Smooth muscle cell (in vitro differentiated cells): ENCODE data around the gene SPARC. TPM values are rescaled to one million over a fixed set of nuclear protein-coding genes. Genes with fewer than 3 reads are reported as not detected.
A peak's percentile ranks its signal among the peaks of the same experiment; 100 is the strongest.
"Not testable (repeated sequence)": the region's sequence is repeated elsewhere in the genome, so short reads cannot be mapped to it uniquely, and the experiment has no call there.

Source experiments
- DNase-seq: peaks from one replicate; lab custom pipeline; 2025; ENCODE audit not compliant: unreplicated experiment; lab: John Stamatoyannopoulos, UW
- H2AFZ ChIP-seq: fragments of 200-600 bp; sonication (generic); 2 replicates; pipeline ENCODE4 v1.6.0; 2016; ENCODE audit warnings: antibody characterized with exemption, low read depth, mild to moderate bottlenecking
- H3F3A ChIP-seq: fragments of 200-600 bp; sonication (generic); 2 replicates; pipeline ENCODE4 v1.6.0; 2017; ENCODE audit warnings: antibody characterized with exemption, low read depth
- H3K27ac ChIP-seq: fragments of 200-600 bp; sonication (generic); 2 replicates; pipeline ENCODE4 v1.5.1; 2016; ENCODE audit warnings: low read depth, mild to moderate bottlenecking
- H3K27me3 ChIP-seq: fragments of 200-600 bp; sonication (generic); 2 replicates; pipeline ENCODE4 v1.6.1; 2016; ENCODE audit warnings: low read depth, mild to moderate bottlenecking
- H3K36me3 ChIP-seq: fragments of 200-600 bp; sonication (generic); 2 replicates; pipeline ENCODE4 v1.5.1; 2016; ENCODE audit warnings: low read depth
- H3K4me1 ChIP-seq: fragments of 200-600 bp; sonication (generic); 2 replicates; pipeline ENCODE4 v1.5.1; 2016; ENCODE audit warnings: low read depth
- H3K4me2 ChIP-seq: fragments of 200-600 bp; sonication (generic); 2 replicates; pipeline ENCODE4 v1.6.0; 2016; ENCODE audit warnings: mild to moderate bottlenecking
- H3K4me3 ChIP-seq: fragments of 200-600 bp; sonication (generic); 2 replicates; pipeline ENCODE4 v1.5.1; 2016; ENCODE audit warnings: mild to moderate bottlenecking
- H3K79me2 ChIP-seq: fragments of 200-600 bp; sonication (generic); 2 replicates; pipeline ENCODE4 v1.6.0; 2016; ENCODE audit warnings: low read depth, mild to moderate bottlenecking
- H3K9ac ChIP-seq: fragments of 200-600 bp; sonication (generic); 2 replicates; pipeline ENCODE4 v1.6.0; 2016; ENCODE audit warnings: low read depth
- H3K9me3 ChIP-seq: fragments of 200-600 bp; sonication (generic); replicated peaks from 2 replicates; pipeline ENCODE4 v1.5.1; 2016; ENCODE audit warnings: low read depth
- H4K20me1 ChIP-seq: fragments of 200-600 bp; sonication (generic); 2 replicates; pipeline ENCODE4 v1.6.0; 2016; ENCODE audit warnings: low read depth
- WGBS: methylation state at CpG from one replicate; pipeline ENCODE4 v1.1.7; 2016; ENCODE audit warnings: low lambda C conversion rate; 5-methylcytosine and 5-hydroxymethylcytosine counted together
- polyA plus RNA-seq: library from polyadenylated mRNA; unstranded; fragments of >200 nt; fragmentation: Nextera tagmentation; extraction: Ambion mirVana; gene quantifications from 2 replicates; pipeline ENCODE4 v1.2.1, GENCODE V29; 2016
- total RNA-seq: library from RNA; depleted of rRNA; stranded (reverse); fragments of >200 nt; gene quantifications from 2 replicates; pipeline ENCODE4 v1.2.3, GENCODE V29; 2014
- TF ChIP-seq, protein P1 (sequence below): fragments of 200-600 bp; sonication (generic); IDR thresholded peaks from 2 replicates; pipeline ENCODE4 v1.5.1; 2017; ENCODE audit warnings: borderline replicate concordance, mild to moderate bottlenecking, antibody characterized with exemption; ENCODE audit not compliant: insufficient read depth, poor library complexity, severe bottlenecking

The SPARC gene
- total and polyA plus RNA-seq, 2 experiments from 2014 or later: 7,113 to 19,518 TPM

DNA sequence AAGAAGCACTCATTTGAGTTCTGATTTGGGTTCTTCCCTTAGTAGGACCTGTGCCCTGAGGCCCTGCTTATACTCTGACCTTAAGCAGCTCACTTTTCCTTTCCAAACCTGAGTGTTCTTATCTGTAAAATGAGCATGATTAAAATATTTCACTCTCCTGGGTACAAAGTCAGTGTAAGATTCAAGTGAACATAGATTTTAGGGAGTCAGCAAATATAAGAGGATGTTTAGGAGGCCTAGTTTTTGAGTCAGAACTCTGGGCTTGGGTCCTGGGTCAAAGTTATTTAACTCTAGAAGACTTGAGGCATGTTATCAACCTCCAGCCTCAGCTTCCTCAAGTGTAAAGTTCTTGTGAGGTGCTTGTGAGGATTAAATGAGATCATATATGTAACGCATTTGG is 8.7 kb upstream of the SPARC start:
- TF ChIP-seq, protein P1, sequence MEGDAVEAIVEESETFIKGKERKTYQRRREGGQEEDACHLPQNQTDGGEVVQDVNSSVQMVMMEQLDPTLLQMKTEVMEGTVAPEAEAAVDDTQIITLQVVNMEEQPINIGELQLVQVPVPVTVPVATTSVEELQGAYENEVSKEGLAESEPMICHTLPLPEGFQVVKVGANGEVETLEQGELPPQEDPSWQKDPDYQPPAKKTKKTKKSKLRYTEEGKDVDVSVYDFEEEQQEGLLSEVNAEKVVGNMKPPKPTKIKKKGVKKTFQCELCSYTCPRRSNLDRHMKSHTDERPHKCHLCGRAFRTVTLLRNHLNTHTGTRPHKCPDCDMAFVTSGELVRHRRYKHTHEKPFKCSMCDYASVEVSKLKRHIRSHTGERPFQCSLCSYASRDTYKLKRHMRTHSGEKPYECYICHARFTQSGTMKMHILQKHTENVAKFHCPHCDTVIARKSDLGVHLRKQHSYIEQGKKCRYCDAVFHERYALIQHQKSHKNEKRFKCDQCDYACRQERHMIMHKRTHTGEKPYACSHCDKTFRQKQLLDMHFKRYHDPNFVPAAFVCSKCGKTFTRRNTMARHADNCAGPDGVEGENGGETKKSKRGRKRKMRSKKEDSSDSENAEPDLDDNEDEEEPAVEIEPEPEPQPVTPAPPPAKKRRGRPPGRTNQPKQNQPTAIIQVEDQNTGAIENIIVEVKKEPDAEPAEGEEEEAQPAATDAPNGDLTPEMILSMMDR: no peak
- Histone ChIP-seq H3K9ac (peak overlapping the region; percentile 85), H3K27ac (peak overlapping the region; percentile 100), H4K20me1 (no peaks in the 10 kb centered on the region), H2AFZ (peak overlapping the region; percentile 62), H3K4me2 (peak overlapping the region; percentile 65), H3K4me3 (no peak overlapping the region), H3K27me3 (no peaks in the 10 kb centered on the region), H3K36me3 (no peaks in the 10 kb centered on the region), H3K4me1 (peaks cover 27% of the 10 kb centered on the region), H3F3A (peaks cover 45% of the 10 kb centered on the region), H3K79me2 (no peaks in the 10 kb centered on the region), H3K9me3 (no peaks in the 10 kb centered on the region)
- WGBS: 23% methylated on average over 1 of the region's 1 CpG
- DNase-seq: no peak

DNA sequence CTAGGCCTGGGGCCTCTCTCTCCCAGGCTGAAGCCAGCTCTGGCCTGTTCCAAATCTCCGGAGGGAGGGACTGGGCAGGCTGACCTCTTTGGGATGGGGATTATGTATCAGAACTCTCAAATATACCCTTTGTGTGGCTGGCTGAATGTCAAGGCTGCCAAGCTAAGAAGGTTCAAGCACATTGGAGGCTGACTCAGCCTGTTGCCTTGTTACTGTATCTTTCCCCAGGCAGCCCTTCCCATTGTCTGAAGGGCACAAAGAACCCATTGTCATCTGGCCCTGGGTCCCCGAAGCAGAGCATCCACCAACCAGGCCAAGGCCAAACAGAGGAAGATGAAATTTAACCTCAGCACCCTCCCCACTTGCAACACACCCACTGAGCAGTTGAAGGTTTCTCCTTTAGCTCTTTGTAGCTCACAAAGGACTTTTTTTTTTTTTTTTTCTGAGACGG is 7.3 kb upstream of the SPARC start:
- Histone ChIP-seq H3K79me2 (no peaks in the 10 kb centered on the region), H3K27ac (peak overlapping the region; percentile 100), H3K4me3 (no peak overlapping the region), H3K4me2 (no peak overlapping the region), H2AFZ (no peak overlapping the region), H3K36me3 (no peaks in the 10 kb centered on the region), H3K9ac (no peak overlapping the region), H4K20me1 (no peaks in the 10 kb centered on the region), H3K9me3 (no peaks in the 10 kb centered on the region), H3K4me1 (peaks cover 27% of the 10 kb centered on the region), H3F3A (peaks cover 38% of the 10 kb centered on the region), H3K27me3 (no peaks in the 10 kb centered on the region)
- TF ChIP-seq, protein P1: no peak
- WGBS: 56% methylated on average over 3 of the region's 3 CpGs
- DNase-seq: no peak

DNA sequence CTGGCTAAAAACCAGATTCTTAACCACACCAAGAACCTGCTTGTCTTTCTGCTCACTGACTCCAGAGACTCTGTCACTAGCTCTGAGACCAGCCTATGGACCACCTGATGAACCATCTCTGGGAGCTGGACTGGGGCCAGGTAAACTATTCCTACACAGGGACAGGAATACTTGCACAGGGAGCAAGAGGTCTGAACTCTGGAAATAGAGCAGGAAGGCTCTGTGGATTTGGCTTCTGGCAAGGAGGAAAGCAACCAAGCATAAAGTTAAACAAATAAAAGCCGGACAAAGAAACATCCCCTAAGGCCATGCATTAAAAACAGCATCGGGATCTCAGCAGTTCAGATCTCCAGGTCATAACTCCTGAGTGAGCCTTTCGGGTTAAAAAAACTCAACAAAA is 5.6 kb upstream of the SPARC start:
- H3K79me2 ChIP-seq: no peaks in the 10 kb centered on the region

DNA sequence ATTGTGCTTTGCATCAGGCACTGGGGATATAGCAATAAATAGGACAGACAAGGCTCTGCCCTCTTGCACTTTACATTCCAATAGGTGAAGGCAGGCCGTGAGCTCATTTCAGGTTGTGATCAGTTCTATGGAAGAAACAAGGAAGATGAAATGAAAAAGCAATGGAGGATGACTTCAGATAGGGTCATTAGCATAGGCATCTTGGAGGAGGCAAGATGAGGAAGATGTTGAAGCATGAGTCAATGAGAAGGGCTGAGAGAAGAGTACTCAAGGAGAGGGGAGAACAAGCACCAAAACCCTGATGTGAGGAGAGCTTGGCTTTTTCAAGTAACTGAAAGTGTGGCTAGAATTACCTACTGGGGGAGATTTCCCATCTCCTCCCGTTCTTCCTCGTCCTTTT is 5.0 kb upstream of the SPARC start:
- Histone ChIP-seq H3K27ac (no peak overlapping the region), H2AFZ (no peak overlapping the region), H3F3A (peaks cover 23% of the 10 kb centered on the region), H3K9ac (no peak overlapping the region), H3K79me2 (peaks cover under 1% of the 10 kb centered on the region), H3K4me3 (no peak overlapping the region), H3K27me3 (no peaks in the 10 kb centered on the region), H4K20me1 (no peaks in the 10 kb centered on the region), H3K4me2 (no peak overlapping the region), H3K9me3 (no peaks in the 10 kb centered on the region), H3K4me1 (peaks cover 14% of the 10 kb centered on the region), H3K36me3 (no peaks in the 10 kb centered on the region)
- TF ChIP-seq, protein P1: no peak
- WGBS: 88% methylated on average over 3 of the region's 3 CpGs
- DNase-seq: no peak

More for the DNA sequence above, 5.6 kb upstream of the SPARC start:
- Histone ChIP-seq H3K36me3 (no peaks in the 10 kb centered on the region), H3F3A (peaks cover 28% of the 10 kb centered on the region), H3K27me3 (no peaks in the 10 kb centered on the region), H4K20me1 (no peaks in the 10 kb centered on the region), H3K4me3 (no peak overlapping the region), H3K9me3 (no peaks in the 10 kb centered on the region), H3K4me2 (no peak overlapping the region), H3K9ac (no peak overlapping the region), H2AFZ (no peak overlapping the region), H3K27ac (no peak overlapping the region), H3K4me1 (peaks cover 20% of the 10 kb centered on the region)
- WGBS: 64% methylated on average over 3 of the region's 3 CpGs
- TF ChIP-seq, protein P1: no peak
- DNase-seq: no peak

DNA sequence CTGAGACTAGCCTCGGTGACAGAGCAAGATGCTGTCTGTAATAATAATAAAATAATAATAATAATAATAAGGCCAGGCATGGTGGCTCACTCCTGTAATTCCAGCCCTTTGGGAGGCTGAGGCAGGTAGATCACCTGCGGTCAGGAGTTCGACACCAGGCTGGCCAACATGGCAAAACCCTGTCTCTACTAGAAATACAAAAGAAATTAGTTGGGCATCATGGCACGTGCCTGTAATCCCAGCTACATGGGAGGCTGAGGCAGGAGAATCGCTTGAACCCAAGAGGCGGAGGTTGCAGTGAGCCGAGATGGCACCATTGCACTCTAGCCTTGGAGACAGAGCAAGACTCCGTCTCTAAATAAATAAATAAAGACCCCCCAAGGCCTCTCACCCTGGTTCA is 2.9 kb upstream of the SPARC start:
- H3F3A ChIP-seq: peaks cover 24% of the 10 kb centered on the region
- not testable (repeated sequence) for DNase-seq, H3K9ac ChIP-seq, H3K4me2 ChIP-seq, H2AFZ ChIP-seq, H3K27ac ChIP-seq, H3K4me3 ChIP-seq, H3K9me3 ChIP-seq, H3K4me1 ChIP-seq, H3K36me3 ChIP-seq, H3K27me3 ChIP-seq
- peaks cover 21% of the 10 kb centered on the region for H3K79me2 ChIP-seq
- WGBS: 97% methylated on average over 8 of the region's 8 CpGs
- peaks cover 12% of the 10 kb centered on the region for H4K20me1 ChIP-seq
